ENCODE data around the gene EBI3.
"Not testable (repeated sequence)": the region's sequence is repeated elsewhere in the genome, so short reads cannot be mapped to it uniquely, and the experiment has no call there.

Gene EBI3

GRCh38 chr19:4228765-4229178 is 551 bp upstream of the EBI3 start:
- TF ChIP-seq POLR2AphosphoS5 (IDR thresholded peaks at IDR 0.05; ENCODE audit: low read depth, low read length) (no peak), POLR2A (IDR thresholded peaks at IDR 0.05; ENCODE audit: low read depth, low read length) (no peak), TAF1 (IDR thresholded peaks at IDR 0.05; ENCODE audit: borderline replicate concordance, low read depth, low read length) (no peak)
- FAIRE-seq (no peak), DNase-seq (ENCODE audit: insufficient read length) (no peak)

DNA sequence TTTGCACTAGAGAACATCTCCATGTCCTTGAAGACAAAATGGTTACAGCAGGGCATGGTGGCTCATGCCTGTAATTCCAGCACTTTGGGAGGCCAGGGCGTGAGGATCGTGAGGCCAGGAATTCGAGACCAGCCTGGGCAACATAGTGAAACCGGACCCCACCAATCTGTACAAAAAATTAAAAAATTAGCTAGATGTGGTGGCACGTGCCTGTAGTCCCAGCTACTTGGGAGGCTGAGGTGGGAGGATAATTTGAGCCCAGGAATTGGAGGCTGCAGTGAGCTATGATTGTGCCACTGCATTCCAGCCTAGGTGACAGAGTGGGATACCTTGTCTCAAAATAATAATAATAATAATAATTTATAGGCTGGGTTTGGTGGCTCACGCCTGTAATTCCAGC is 914 bp downstream of the EBI3 start:
- not testable (repeated sequence) for FAIRE-seq; DNase-seq (ENCODE audit: insufficient read length)

DNA sequence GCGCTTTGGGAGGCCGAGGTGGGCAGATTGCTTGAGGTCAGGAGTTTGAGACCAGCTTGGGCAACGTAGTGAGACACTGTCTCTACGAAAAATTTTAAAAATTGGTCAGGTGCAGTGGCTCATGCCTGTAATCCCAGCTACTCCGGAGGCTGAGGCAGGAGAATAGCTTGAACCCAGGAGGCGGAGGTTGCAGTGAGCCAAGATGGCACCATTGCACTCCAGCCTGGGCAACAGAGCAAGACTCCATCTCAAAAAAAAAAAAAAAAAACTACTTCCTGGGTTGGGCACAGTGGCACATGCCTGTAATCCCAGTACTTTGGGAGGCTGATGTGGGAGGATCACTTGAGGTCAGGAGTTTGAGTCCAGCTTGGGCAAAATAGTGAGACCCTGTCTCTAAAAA is 2.2 kb downstream of the EBI3 start:
- FAIRE-seq; DNase-seq (ENCODE audit: insufficient read length): not testable (repeated sequence)

- not testable (repeated sequence) for FAIRE-seq; DNase-seq (ENCODE audit: insufficient read length)
These were observed 2.8 kb downstream of the EBI3 start for GRCh38 chr19:4232139-4232538.

- FAIRE-seq (no peak), DNase-seq (ENCODE audit: insufficient read length) (no peak)
- TF ChIP-seq POLR2A (IDR thresholded peaks at IDR 0.05; ENCODE audit: low read depth, low read length) (no peak), POLR2AphosphoS5 (IDR thresholded peaks at IDR 0.05; ENCODE audit: low read depth, low read length) (no peak), TAF1 (IDR thresholded peaks at IDR 0.05; ENCODE audit: borderline replicate concordance, low read depth, low read length) (no peak)
These were observed 3.4 kb downstream of the EBI3 start for GRCh38 chr19:4232614-4233281.

DNA sequence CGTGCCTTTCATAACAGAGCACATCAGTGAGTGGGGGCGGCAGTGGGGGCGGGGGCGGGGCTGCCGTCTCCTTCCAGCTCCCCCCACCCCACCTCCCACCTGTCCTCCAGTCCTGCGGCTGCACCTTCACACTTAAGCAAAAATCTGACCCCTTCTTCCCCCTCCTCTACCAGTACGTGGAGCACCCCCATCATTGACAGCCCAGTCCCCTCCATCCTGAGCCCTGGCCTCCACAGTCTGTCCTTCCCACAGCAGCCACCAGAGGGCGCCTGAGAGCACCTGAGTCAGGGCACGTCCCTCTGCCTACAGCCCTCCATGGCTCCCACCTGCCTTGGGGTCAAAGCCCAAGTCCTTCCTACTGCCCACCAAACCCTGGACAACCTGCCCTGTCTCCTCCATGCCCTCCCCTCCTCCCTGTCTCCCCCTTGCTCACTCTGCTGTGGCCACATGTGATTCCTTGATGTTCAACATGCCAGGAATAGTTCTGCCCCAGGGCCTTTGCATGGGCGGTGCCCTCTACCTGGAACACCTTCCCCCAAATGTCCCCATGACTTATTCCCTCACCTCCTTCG is 4.0 kb downstream of the EBI3 start:
- no peak for TF ChIP-seq TAF1 (IDR thresholded peaks at IDR 0.05; ENCODE audit: borderline replicate concordance, low read depth, low read length)
- no peak for TF ChIP-seq POLR2A (IDR thresholded peaks at IDR 0.05; ENCODE audit: low read depth, low read length)
- TF ChIP-seq POLR2AphosphoS5 (IDR thresholded peaks at IDR 0.05; ENCODE audit: low read depth, low read length): no peak
- FAIRE-seq: peak; percentile 48
- DNase-seq (ENCODE audit: insufficient read length): peak; percentile 54

GRCh38 chr19:4234142-4234861 is 5.0 kb downstream of the EBI3 start:
- no peak for DNase-seq (ENCODE audit: insufficient read length)
- TF ChIP-seq POLR2AphosphoS5 (IDR thresholded peaks at IDR 0.05; ENCODE audit: low read depth, low read length): no peak
- TF ChIP-seq TAF1 (IDR thresholded peaks at IDR 0.05; ENCODE audit: borderline replicate concordance, low read depth, low read length): no peak
- no peak for TF ChIP-seq POLR2A (IDR thresholded peaks at IDR 0.05; ENCODE audit: low read depth, low read length)
- no peak for FAIRE-seq

DNA sequence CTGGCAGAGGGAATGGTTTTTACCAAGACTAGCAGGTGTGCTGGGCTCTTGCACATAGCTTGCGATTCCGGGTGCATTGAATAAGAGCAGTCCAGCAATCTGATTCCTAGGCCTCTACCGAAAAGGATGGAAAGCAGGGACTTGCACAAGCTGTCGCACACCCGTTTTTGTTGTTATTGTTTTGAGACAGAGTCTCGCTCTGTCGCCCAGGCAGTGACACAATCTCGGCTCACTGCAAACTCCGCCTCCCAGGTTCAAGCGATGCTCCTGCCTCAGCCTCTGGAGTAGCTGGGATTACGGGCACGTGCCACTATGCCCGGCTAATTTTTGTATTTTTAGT is 5.5 kb downstream of the EBI3 start:
- DNase-seq (ENCODE audit: insufficient read length) (no peak), FAIRE-seq (no peak)
- TF ChIP-seq TAF1 (IDR thresholded peaks at IDR 0.05; ENCODE audit: borderline replicate concordance, low read depth, low read length) (no peak), POLR2A (IDR thresholded peaks at IDR 0.05; ENCODE audit: low read depth, low read length) (no peak), POLR2AphosphoS5 (IDR thresholded peaks at IDR 0.05; ENCODE audit: low read depth, low read length) (no peak)

DNA sequence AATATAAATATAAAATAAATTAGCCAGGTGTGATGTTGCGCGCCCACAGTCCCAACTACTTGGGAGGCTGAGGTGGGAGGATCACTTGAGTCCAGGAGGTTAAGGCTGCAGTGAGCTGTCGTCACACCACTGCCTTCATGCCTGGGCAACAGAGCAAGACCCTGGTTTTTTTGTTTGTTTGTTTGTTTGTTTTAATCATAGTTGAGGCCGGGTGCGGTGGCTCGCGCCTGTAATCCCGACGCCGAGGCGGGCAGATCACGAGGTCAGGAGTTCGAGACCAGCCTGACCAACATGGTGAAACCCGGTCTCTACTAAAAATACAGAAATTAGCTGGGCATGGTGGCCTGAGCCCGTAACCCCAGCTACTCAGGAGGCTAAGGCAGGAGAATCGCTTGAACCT is 8.2 kb downstream of the EBI3 start:
- not testable (repeated sequence) for FAIRE-seq; DNase-seq (ENCODE audit: insufficient read length)

- no peak for DNase-seq (ENCODE audit: insufficient read length)
- no peak for TF ChIP-seq POLR2AphosphoS5 (IDR thresholded peaks at IDR 0.05; ENCODE audit: low read depth, low read length)
- no peak for TF ChIP-seq TAF1 (IDR thresholded peaks at IDR 0.05; ENCODE audit: borderline replicate concordance, low read depth, low read length)
- TF ChIP-seq POLR2A (IDR thresholded peaks at IDR 0.05; ENCODE audit: low read depth, low read length): no peak
- FAIRE-seq: no peak
These were observed 9.5 kb downstream of the EBI3 start for GRCh38 chr19:4238831-4239230.

DNA sequence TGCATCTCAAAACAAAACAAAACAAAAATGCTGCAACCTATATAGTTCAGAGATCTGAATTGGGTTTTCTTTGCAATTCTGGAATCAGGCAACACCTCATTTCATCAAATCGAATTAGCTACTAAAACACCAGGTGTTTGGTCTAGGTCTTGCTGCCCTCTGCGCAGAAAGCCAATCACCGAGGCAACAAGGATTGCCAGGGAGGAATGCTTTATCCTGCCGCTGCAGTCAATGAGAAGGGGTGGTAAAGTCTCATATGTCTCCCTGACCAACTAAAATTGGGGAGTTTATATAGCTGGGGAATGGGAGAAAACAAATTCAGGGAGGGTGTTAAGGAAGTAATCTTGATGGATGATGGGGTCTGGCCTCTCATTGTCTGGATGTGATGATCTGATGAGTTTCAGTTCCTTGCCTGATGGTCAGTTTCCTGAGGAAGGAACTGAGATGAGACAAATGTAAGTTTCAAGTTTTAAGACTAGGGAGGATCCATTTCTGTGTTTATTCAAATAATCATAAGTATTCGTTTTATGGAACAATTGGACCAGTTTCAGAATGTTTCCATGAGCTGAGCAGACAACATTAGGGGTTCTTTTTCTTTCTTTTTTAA is 12.6 kb downstream of the EBI3 start:
- FAIRE-seq: peak; percentile 64
- no peak for TF ChIP-seq TAF1 (IDR thresholded peaks at IDR 0.05; ENCODE audit: borderline replicate concordance, low read depth, low read length)
- TF ChIP-seq POLR2A (IDR thresholded peaks at IDR 0.05; ENCODE audit: low read depth, low read length): 0 out of 2 replicates have a peak, but pooled peaks have one; percentile 33
- TF ChIP-seq POLR2AphosphoS5 (IDR thresholded peaks at IDR 0.05; ENCODE audit: low read depth, low read length): no peak
- DNase-seq (ENCODE audit: insufficient read length): no peak

DNA sequence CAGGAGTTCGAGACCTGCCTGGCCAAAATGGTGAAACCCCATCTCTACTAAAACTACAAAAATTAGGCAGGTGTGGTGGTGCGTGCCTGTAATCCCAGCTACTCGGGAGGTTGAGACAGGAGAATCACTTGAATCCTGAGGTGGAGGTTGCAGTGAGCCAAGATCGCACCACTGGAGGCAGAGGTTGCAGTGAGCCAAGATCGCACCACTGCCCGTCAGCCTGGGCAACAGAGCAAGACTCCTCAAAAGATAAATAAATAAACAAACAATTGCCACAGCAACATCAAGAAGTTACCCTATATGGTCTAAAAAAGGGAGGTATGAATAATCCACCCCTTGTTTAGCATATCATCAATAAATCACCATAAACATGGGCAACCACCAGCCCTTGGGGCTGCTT is 16.6 kb downstream of the EBI3 start:
- FAIRE-seq; DNase-seq (ENCODE audit: insufficient read length): not testable (repeated sequence)

Measured in GM12892 (cell line).